ENCODE data around the gene P2RX7. TPM values are rescaled to one million over a fixed set of nuclear protein-coding genes. Genes with fewer than 3 reads are reported as not detected.

The P2RX7 gene
- total RNA-seq, 2 donors from 2014 or later, result 0.62 to 1.7 TPM

GRCh38 chr12:121112496-121112895 is 20.2 kb upstream of the P2RX7 start:
- no peak overlapping the region for H3K27ac ChIP-seq
- no peaks in the 10 kb centered on the region for H3K4me1 ChIP-seq
- H3K27me3 ChIP-seq, result no peaks in the 10 kb centered on the region
- H3K9me3 ChIP-seq, result no peaks in the 10 kb centered on the region
- no peaks in the 10 kb centered on the region for H3K36me3 ChIP-seq
- TF ChIP-seq, protein P1, sequence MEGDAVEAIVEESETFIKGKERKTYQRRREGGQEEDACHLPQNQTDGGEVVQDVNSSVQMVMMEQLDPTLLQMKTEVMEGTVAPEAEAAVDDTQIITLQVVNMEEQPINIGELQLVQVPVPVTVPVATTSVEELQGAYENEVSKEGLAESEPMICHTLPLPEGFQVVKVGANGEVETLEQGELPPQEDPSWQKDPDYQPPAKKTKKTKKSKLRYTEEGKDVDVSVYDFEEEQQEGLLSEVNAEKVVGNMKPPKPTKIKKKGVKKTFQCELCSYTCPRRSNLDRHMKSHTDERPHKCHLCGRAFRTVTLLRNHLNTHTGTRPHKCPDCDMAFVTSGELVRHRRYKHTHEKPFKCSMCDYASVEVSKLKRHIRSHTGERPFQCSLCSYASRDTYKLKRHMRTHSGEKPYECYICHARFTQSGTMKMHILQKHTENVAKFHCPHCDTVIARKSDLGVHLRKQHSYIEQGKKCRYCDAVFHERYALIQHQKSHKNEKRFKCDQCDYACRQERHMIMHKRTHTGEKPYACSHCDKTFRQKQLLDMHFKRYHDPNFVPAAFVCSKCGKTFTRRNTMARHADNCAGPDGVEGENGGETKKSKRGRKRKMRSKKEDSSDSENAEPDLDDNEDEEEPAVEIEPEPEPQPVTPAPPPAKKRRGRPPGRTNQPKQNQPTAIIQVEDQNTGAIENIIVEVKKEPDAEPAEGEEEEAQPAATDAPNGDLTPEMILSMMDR (IDR thresholded peaks at IDR 0.05), result no peak
- no peak overlapping the region for H3K9ac ChIP-seq (ENCODE audit: low read depth in 2 of 2, low read length in 2 of 2)
- intact Hi-C loops (cut with DNase I), result no loop called here
- no peak for DNase-seq
- H3K4me3 ChIP-seq, result no peak overlapping the region

- H3K27me3 ChIP-seq, result no peaks in the 10 kb centered on the region
- H3K27ac ChIP-seq, result no peak overlapping the region
- DNase-seq, result no peak
- no peak overlapping the region for H3K9ac ChIP-seq (ENCODE audit: low read depth in 2 of 2, low read length in 2 of 2)
- H3K36me3 ChIP-seq, result no peaks in the 10 kb centered on the region
- intact Hi-C loops (cut with DNase I), result no loop called here
- H3K9me3 ChIP-seq, result no peaks in the 10 kb centered on the region
- no peak overlapping the region for H3K4me3 ChIP-seq
- H3K4me1 ChIP-seq, result no peaks in the 10 kb centered on the region
- TF ChIP-seq, protein P1 (IDR thresholded peaks at IDR 0.05), result no peak
These were observed 19.6 kb upstream of the P2RX7 start for GRCh38 chr12:121113057-121113456.

DNA sequence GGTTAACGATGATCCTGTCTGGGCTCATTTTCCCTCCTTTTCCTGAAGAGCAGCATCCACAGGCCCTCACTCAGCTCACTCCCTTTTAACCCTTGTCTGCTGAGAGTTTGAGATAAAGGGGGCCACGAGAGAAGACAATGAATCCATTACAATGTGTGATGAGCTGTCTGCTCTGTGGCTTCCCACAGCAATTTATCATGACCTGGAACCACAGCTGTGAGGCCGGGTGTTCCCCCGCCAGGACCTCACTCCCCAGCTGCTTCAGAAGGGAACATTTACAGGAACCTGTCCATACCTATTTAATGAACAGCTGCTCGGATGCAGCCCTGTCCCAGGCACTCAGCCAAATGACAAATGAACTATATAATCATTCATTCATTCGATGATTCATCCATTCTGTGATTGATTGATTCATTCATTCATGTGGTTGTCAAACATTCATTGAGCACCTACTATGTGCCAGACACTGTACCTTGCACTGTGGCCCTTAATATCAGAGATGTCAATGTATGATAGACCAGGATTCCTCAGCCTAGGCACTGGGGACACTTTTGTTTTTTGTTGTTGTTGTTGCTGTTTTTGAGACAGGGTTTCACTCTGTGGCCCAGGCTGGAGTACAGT is 18.5 kb upstream of the P2RX7 start:
- no peaks in the 10 kb centered on the region for H3K36me3 ChIP-seq
- no peak for DNase-seq
- intact Hi-C loops (cut with DNase I), result no loop called here
- H3K4me3 ChIP-seq, result no peak overlapping the region
- no peak overlapping the region for H3K9ac ChIP-seq (ENCODE audit: low read depth in 2 of 2, low read length in 2 of 2)
- no peaks in the 10 kb centered on the region for H3K27me3 ChIP-seq
- no peak overlapping the region for H3K27ac ChIP-seq
- TF ChIP-seq, protein P1 (IDR thresholded peaks at IDR 0.05), result no peak
- H3K4me1 ChIP-seq, result no peaks in the 10 kb centered on the region
- no peaks in the 10 kb centered on the region for H3K9me3 ChIP-seq

DNA sequence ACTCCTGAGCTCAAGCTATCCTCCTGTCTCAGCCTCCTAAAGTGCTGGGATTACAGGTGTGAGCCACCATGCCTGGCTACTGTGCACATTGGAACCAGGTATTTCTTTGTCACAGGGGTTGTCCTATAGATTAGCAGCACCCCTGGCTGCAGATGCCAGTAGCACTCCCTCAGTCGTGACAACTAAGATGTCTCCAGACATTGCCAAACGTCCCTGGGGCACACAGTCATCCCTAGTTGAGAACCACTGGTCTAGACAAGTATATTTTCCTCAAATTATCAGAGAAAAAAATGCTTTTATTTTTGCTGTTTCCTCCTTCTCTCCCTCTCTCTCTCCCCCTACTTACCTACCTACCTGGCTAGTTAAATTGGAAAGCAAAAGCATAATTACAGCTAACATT is 17.9 kb upstream of the P2RX7 start:
- Histone ChIP-seq H3K4me1 (no peaks in the 10 kb centered on the region), H3K9me3 (no peaks in the 10 kb centered on the region), H3K36me3 (no peaks in the 10 kb centered on the region), H3K27ac (no peak overlapping the region), H3K27me3 (no peaks in the 10 kb centered on the region), H3K4me3 (no peak overlapping the region), H3K9ac (ENCODE audit: low read depth in 2 of 2, low read length in 2 of 2) (no peak overlapping the region)
- TF ChIP-seq, protein P1 (IDR thresholded peaks at IDR 0.05), result no peak
- no peak for DNase-seq
- intact Hi-C loops (cut with DNase I), result no loop called here

DNA sequence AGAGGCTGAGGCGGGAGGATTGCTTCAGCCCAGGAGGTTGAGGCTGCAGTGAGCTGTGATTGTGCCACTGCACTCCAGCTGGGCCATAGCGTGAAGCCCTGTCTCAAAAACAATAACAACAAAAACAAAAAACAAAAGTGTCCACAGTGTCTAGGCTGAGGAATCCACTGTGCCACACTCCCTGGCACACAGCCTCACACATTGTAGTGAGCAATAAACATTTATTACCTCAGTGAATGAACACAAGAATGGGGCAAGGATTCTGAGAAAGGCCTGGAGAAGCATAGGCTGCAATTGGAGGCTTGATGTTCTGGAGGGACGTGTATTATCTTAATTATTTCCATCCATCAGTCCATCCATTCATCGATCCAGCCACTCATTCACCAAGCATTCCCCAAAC is 17.1 kb upstream of the P2RX7 start:
- H3K27me3 ChIP-seq, result no peaks in the 10 kb centered on the region
- no peaks in the 10 kb centered on the region for H3K9me3 ChIP-seq
- TF ChIP-seq, protein P1 (IDR thresholded peaks at IDR 0.05), result no peak
- H3K27ac ChIP-seq, result no peak overlapping the region
- no peak overlapping the region for H3K4me3 ChIP-seq
- no peak overlapping the region for H3K9ac ChIP-seq (ENCODE audit: low read depth in 2 of 2, low read length in 2 of 2)
- intact Hi-C loops (cut with DNase I), result no loop called here
- H3K36me3 ChIP-seq, result no peaks in the 10 kb centered on the region
- DNase-seq, result no peak
- no peaks in the 10 kb centered on the region for H3K4me1 ChIP-seq

All from colonic mucosa (tissue), 4 donors.